B cell (primary cell): ENCODE results near the gene ITSN1. TPM values are rescaled to one million over a fixed set of nuclear protein-coding genes. Genes with fewer than 3 reads are reported as not detected.

Source experiments
- ATAC-seq: fragments of 200-7000 bp; cut with Tn5 transposase; one replicate; pipeline ENCODE4 v1.10.0; 2021; ENCODE audit warnings: low read depth, mild to moderate bottlenecking, moderate number of reproducible peaks, moderate library complexity
- CTCF ChIA-PET: fragments of 350-600 bp; sonication (Branson Sonifier 250); formaldehyde crosslinking; loops from one replicate; lab custom pipeline; 2021; ENCODE audit warnings: antibody characterized with exemption, inconsistent platforms; lab: Charles Lee
- POLR2A ChIA-PET: fragments of 350-600 bp; sonication (Branson Sonifier 250); formaldehyde crosslinking; loops from one replicate; lab custom pipeline; 2021; ENCODE audit warnings: antibody characterized with exemption; lab: Charles Lee
- DNase-seq: peaks from one replicate; pipeline ENCODE4 v3.0.0; 2013
- H2AFZ ChIP-seq: 2 replicates; pipeline ENCODE4 v1.6.1; 2012; ENCODE audit warnings: mild to moderate bottlenecking, low read depth, low read length; ENCODE audit not compliant: insufficient read depth, poor library complexity, severe bottlenecking
- H3K27ac ChIP-seq, 2 donors: 1 replicate in 1 of 2; 2 replicates in 1 of 2; pipeline ENCODE4 v1.5.1; 2012 to 2013; ENCODE audit warnings: low read length in 2 of 2, mild to moderate bottlenecking in 2 of 2, moderate library complexity in 1 of 2
- H3K27me3 ChIP-seq, 4 experiments: fragments of 200-600 bp in 1 of 4; sonication (generic) in 1 of 4; replicated peaks in 1 of 4; 1 replicate in 2 of 4; 2 replicates in 2 of 4; pipeline versions ENCODE4 v1.6.1 to v1.7.0; 2013 to 2016; ENCODE audit warnings: low read length in 3 of 4, mild to moderate bottlenecking in 2 of 4, mixed read lengths in 1 of 4, moderate library complexity in 1 of 4; ENCODE audit not compliant: insufficient read depth in 4 of 4, control insufficient read depth in 3 of 4; ENCODE audit errors: control extremely low read depth in 1 of 4
- H3K36me3 ChIP-seq, 2 experiments: replicated peaks in 1 of 2; 1 replicate in 1 of 2; 2 replicates in 1 of 2; pipeline versions ENCODE4 v1.6.1 to v1.7.1; 2013; ENCODE audit warnings: low read length in 1 of 2; ENCODE audit not compliant: insufficient read depth in 2 of 2, control insufficient read depth in 1 of 2; ENCODE audit errors: control extremely low read depth in 1 of 2, extremely low read depth in 1 of 2
- H3K4me1 ChIP-seq, 2 donors: fragments of 200-600 bp in 1 of 2; sonication (generic) in 1 of 2; 1 replicate in 1 of 2; 2 replicates in 1 of 2; pipeline versions ENCODE4 v1.5.1 to v1.6.1; 2013 to 2017; ENCODE audit warnings: low read length in 2 of 2; ENCODE audit not compliant: control insufficient read depth in 2 of 2, insufficient read depth in 2 of 2
- H3K4me2 ChIP-seq: replicated peaks from 2 replicates; pipeline ENCODE3; 2012; ENCODE audit warnings: mild to moderate bottlenecking, low read depth, low read length; ENCODE audit not compliant: poor library complexity, severe bottlenecking
- H3K4me3 ChIP-seq, 5 experiments: fragments of 200-600 bp in 1 of 5; sonication (generic) in 1 of 5; 1 replicate in 3 of 5; 2 replicates in 2 of 5; pipeline versions ENCODE4 v1.5.1 to v1.7.0; 2011 to 2016; ENCODE audit warnings: low read length in 4 of 5, mild to moderate bottlenecking in 4 of 5, low read depth in 2 of 5, control low read depth in 1 of 5, moderate library complexity in 1 of 5; ENCODE audit not compliant: insufficient read depth in 1 of 5; ENCODE audit errors: control extremely low read depth in 1 of 5, extremely low read depth in 1 of 5
- H3K79me2 ChIP-seq: fragments of 200-600 bp; sonication (generic); one replicate; pipeline ENCODE4 v1.6.0; 2016; ENCODE audit warnings: low read length; ENCODE audit not compliant: control insufficient read depth, insufficient read depth
- H3K9ac ChIP-seq: fragments of 200-600 bp; sonication (generic); 2 replicates; pipeline ENCODE4 v1.6.1; 2017; ENCODE audit warnings: mild to moderate bottlenecking, low read length, moderate library complexity
- H3K9me3 ChIP-seq, 3 donors: one replicate each; pipeline versions ENCODE4 v1.6.1 to v1.7.1; 2013; ENCODE audit warnings: low read length in 2 of 3; ENCODE audit not compliant: control insufficient read depth in 2 of 3, insufficient read depth in 1 of 3; ENCODE audit errors: control extremely low read depth in 1 of 3
- H4K20me1 ChIP-seq: 2 replicates; pipeline ENCODE4 v1.6.0; 2012; ENCODE audit warnings: mild to moderate bottlenecking, low read length; ENCODE audit not compliant: insufficient read depth, control insufficient read depth, poor library complexity, severe bottlenecking
- H3K27ac Mint-ChIP-seq: one replicate; pipeline ENCODE4 v1.8.0; 2021; ENCODE audit warnings: mixed read lengths
- H3K27me3 Mint-ChIP-seq: one replicate; pipeline ENCODE4 v1.8.0; 2021; ENCODE audit warnings: mixed read lengths
- H3K4me1 Mint-ChIP-seq: one replicate; pipeline ENCODE4 v1.8.0; 2021; ENCODE audit warnings: mixed read lengths
- H3K4me3 Mint-ChIP-seq: one replicate; pipeline ENCODE4 v1.8.0; 2021; ENCODE audit warnings: mixed read lengths
- H3K9me3 Mint-ChIP-seq: one replicate; pipeline ENCODE4 v1.8.0; 2022; ENCODE audit warnings: mixed read lengths; ENCODE audit not compliant: insufficient read depth
- CTCF ChIP-seq: fragments of 200-600 bp; IDR thresholded peaks from one replicate; pipeline ENCODE4 v1.8.0; 2022; ENCODE audit warnings: antibody characterized with exemption, mild to moderate bottlenecking
- EZH2 ChIP-seq: IDR thresholded peaks from 2 replicates; pipeline ENCODE4 v1.6.1; 2012; ENCODE audit warnings: borderline replicate concordance, low read depth, mild to moderate bottlenecking, moderate library complexity, low read length; ENCODE audit not compliant: insufficient read depth, poor library complexity, severe bottlenecking
- WGBS: methylation state at CpG from one replicate; pipeline ENCODE4 v1.1.5; 2013; ENCODE audit warnings: missing lambda C conversion rate; ENCODE audit not compliant: insufficient coverage; 5-methylcytosine and 5-hydroxymethylcytosine counted together
- intact Hi-C: fragments of 100-400 bp; cut with micrococcal nuclease; formaldehyde crosslinking; loops from one replicate; pipeline ENCODE4 v1.10.0; 2022
- polyA plus RNA-seq: library from polyadenylated mRNA; depleted of rRNA; stranded (reverse); fragments of >200 nt; gene quantifications from 2 replicates; pipeline ENCODE4 v1.2.3, GENCODE V29; 2012
- total RNA-seq, 2 donors: library from RNA; stranded (reverse); fragments of 120-200 nt in 1 of 2; gene quantifications; 1 replicate in 1 of 2; 2 replicates in 1 of 2; pipeline versions ENCODE4 v1.2.3 to v1.2.4, GENCODE V29; 2013 to 2022

ITSN1 gene
- total and polyA plus RNA-seq, 2 donors (not counting 1 experiment from before 2014, with no cell fraction given) = 0.31 to 2.4 TPM

GRCh38 chr21:33864150-33864549 lies 221.8 kb downstream of the ITSN1 start:
- ATAC-seq (no peak), DNase-seq (no peak)
- intact Hi-C loops = no loop called here
- H3K79me2 ChIP-seq = no peaks in the 10 kb centered on the region
- TF ChIP-seq EZH2 = no peak
- TF ChIP-seq CTCF = no peak
- H3K36me3 ChIP-seq = no peaks in the 10 kb centered on the region
- no peak overlapping the region for H3K4me3 ChIP-seq
- no peaks in the 10 kb centered on the region for H3K9me3 ChIP-seq
- H4K20me1 ChIP-seq = no peaks in the 10 kb centered on the region
- H3K4me1 ChIP-seq = no peaks in the 10 kb centered on the region
- Mint-ChIP-seq H3K4me1 (peaks cover 5% of the 10 kb centered on the region), H3K27ac (no peak overlapping the region), H3K4me3 (no peak overlapping the region), H3K27me3 (peaks cover 9% of the 10 kb centered on the region), H3K9me3 (no peaks in the 10 kb centered on the region)
- ChIA-PET CTCF (no interaction called here), POLR2A (no interaction called here)
- H2AFZ ChIP-seq = no peak overlapping the region
- no peak overlapping the region for H3K27ac ChIP-seq
- no peak overlapping the region for H3K4me2 ChIP-seq
- no peak overlapping the region for H3K9ac ChIP-seq
- no CpG with 5 or more reads among the region's 1 CpG for WGBS
- H3K27me3 ChIP-seq = peaks cover 0 to 4% (median 0%) of the 10 kb centered on the region in 4 experiments

- H3K4me1 ChIP-seq = no peaks in the 10 kb centered on the region
- DNase-seq (no peak), ATAC-seq (no peak)
- Mint-ChIP-seq H3K27me3 (peaks cover 5% of the 10 kb centered on the region), H3K27ac (no peak overlapping the region), H3K4me1 (peaks cover 5% of the 10 kb centered on the region), H3K4me3 (no peak overlapping the region), H3K9me3 (no peaks in the 10 kb centered on the region)
- H3K36me3 ChIP-seq = no peaks in the 10 kb centered on the region
- intact Hi-C loops = no loop called here
- H3K27ac ChIP-seq = no peak overlapping the region
- TF ChIP-seq CTCF (no peak), EZH2 (no peak)
- no peaks in the 10 kb centered on the region for H4K20me1 ChIP-seq
- H2AFZ ChIP-seq = no peak overlapping the region
- no peak overlapping the region for H3K9ac ChIP-seq
- H3K79me2 ChIP-seq = no peaks in the 10 kb centered on the region
- ChIA-PET CTCF (no interaction called here), POLR2A (no interaction called here)
- peaks cover 0 to 4% (median 0%) of the 10 kb centered on the region in 4 experiments for H3K27me3 ChIP-seq
- 94% methylated on average over 9 of the region's 9 CpGs for WGBS
- no peak overlapping the region for H3K4me2 ChIP-seq
- H3K9me3 ChIP-seq = no peaks in the 10 kb centered on the region
- no peak overlapping the region for H3K4me3 ChIP-seq
Observed at GRCh38 chr21:33865176-33865575, 222.9 kb downstream of the ITSN1 start.
